SH-SY5Y (cell line): Measurements from ENCODE around the gene MMP25.

Source experiments
- GATA2 ChIP-seq: IDR thresholded peaks from 2 replicates; pipeline ENCODE4 v1.6.1; 2011; ENCODE audit warnings: mild to moderate bottlenecking, low read depth, low read length
- GATA3 ChIP-seq: IDR thresholded peaks from 2 replicates; pipeline ENCODE4 v1.6.1; 2011; ENCODE audit warnings: low read depth, mild to moderate bottlenecking, low read length, moderate library complexity

MMP25 gene

DNA sequence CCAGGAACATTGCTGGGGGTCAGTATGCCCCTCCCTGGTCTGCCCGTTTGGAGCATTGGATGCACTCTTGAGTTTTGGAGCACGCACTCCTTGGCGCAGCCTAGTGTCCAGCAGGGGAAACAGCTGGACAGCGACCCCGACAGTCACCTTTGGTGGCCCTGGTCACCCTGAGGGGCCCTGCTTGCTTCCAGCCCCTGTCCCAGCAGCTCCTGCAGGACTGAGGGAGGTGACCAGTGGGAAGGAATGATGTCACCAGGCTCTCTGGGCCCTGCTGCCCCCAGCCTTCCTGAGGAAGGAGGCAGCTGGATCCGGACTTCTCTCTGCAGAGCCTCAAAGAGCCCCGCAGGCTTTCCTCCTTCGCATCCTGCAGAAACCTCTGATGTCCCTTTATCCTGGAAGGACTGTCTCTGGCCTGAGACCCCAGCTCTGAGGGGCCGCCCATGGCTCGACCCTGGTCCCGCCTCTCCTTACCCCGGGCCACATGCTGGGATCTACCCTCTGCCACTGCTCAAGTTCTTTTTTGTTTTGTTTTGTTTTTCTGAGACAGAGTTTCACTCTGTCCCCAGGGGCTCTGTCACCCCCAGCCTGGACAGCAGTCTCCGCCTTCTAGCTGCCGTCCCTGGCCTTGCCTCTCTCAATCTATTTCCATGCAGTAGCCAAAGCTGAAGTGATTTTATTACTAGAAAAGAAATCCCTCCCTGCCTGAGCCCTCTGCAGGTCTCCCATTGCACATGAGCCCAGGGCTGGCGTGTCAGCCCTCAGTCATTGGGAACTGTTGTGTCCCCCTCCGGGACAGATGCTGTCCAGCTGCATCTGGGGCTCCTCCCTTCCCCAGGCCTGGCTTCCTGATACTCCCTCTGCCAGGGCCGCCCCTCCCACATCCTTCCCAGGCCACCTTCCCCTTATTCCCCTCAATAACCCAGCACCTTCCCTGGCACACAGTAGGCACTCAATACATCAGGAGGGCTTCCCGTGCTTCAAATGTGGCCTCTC lies 41.2 kb downstream of the MMP25 start:
- TF ChIP-seq GATA2 = no peak
- no peak for TF ChIP-seq GATA3

GRCh38 chr16:3088450-3088849 lies 42.1 kb downstream of the MMP25 start:
- TF ChIP-seq GATA2 = no peak
- no peak for TF ChIP-seq GATA3

- TF ChIP-seq GATA2 (no peak), GATA3 (no peak)
These were observed 42.8 kb downstream of the MMP25 start for GRCh38 chr16:3088925-3089716.

DNA sequence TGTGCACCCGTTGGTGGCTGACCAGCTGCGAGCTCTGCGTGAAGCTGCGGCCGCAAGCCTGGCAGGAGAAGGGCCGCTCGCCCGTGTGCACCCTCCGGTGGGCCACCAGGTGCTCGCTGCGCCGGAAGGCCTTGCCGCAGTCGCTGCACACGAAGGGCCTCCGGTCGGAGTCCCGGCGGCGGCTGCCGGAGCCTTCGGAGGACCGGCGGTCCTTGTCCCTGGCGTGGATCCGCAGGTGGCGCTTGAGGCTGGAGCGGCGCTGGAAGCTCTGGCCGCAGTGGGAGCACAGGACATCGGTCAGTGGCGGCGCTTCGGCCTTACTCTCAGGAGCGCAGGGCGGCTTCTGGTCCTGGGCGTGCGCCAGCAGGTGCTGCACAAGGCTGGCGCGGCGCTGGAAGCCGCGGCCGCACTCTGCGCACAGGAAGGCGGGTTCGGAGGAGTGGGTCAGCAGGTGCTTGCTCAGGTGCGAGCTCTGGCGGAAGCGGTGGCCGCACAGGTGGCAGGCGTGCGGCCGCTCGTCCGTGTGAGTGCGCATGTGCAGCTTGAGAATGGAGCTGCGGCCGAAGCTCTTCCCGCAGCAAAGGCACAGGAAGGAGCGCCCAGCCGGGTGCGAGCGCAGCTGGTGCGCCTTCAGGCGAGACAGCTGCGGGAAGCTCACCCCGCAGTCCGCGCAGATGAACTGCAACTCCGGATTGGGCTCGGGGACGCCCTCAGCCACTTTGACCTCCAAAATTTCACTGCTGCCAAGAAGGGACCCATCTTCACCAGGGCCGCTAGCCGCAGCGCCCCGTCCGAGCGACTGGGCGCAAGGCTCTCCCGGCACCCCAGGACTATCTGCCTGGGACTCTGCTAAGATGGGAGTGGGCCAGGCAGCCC lies 43.6 kb downstream of the MMP25 start:
- no peak for TF ChIP-seq GATA3
- TF ChIP-seq GATA2 = no peak

DNA sequence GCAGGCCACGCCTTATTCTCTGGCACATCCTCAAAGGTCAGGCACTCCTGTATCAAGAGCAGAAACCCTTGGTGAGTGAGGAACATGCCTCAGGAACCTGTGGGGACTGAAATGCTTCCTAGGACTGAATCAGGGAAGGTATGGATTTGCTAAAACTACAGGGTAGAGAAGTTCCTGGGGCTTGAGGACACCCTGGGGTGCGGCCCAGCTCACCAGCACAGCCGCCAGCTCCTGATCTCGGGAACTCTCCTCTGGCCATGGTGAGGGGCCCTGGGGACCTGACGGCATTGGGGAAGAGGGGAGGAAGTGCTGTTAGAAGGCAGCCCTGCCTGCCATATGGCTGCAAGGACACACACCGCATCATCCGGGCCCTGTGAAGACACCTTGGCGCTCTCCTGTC lies 45.2 kb downstream of the MMP25 start:
- TF ChIP-seq GATA3 = no peak
- TF ChIP-seq GATA2 = no peak

- no peak for TF ChIP-seq GATA2
- TF ChIP-seq GATA3 = no peak
These were observed 46.2 kb downstream of the MMP25 start for GRCh38 chr16:3092501-3092941.

- TF ChIP-seq GATA3 (no peak), GATA2 (no peak)
These were observed 48.1 kb downstream of the MMP25 start for GRCh38 chr16:3094289-3095027.

- no peak for TF ChIP-seq GATA3
- TF ChIP-seq GATA2 = no peak
These were observed 49.5 kb downstream of the MMP25 start for GRCh38 chr16:3095869-3096268.

DNA sequence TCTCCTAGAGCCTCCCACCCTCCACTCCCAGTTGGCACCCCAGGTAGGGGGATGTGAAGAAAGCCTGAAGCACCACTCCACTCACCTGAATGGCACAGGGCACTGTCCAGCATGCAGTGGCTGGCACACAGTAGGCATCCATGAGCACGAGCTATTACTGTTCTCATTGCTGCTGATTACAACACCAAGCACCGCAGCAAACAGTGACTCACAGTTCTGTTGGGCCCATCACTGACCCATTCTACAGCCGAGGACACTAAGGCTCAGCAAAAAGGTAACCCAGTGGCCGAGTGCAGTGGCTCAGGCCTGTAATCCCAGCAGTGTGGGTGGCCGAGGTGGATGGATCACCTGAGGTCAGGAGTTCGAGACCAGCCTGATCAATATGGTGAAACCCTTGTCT lies 50.0 kb downstream of the MMP25 start:
- TF ChIP-seq GATA3 (no peak), GATA2 (no peak)

DNA sequence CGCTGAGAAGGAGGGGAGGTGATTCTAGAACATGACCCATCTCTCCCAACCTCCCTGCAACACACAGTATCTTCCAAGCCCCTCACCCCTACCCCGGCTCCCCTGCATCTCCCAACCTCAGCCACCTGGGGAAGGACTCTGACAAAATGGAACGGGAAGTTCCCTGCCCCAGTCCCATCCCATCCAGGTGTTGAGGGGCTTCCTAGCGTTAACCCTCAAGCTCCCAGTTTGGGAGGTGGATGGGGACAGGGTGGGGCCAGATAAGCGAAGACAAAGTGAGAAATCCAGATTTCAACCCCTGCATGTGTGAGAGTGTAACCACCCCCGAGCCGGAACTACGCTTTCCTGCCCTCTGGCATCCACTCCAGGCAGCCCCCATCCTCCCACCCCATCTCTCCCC lies 50.9 kb downstream of the MMP25 start:
- TF ChIP-seq GATA3 = no peak
- no peak for TF ChIP-seq GATA2

- TF ChIP-seq GATA3 (no peak), GATA2 (no peak)
These were observed 52.4 kb downstream of the MMP25 start, which contains the start of gene ZSCAN10 for GRCh38 chr16:3098459-3099394. ZSCAN10 (minus strand) TSS chr16:3099294; CDS start chr16:3092937, 6,357 bp downstream.

DNA sequence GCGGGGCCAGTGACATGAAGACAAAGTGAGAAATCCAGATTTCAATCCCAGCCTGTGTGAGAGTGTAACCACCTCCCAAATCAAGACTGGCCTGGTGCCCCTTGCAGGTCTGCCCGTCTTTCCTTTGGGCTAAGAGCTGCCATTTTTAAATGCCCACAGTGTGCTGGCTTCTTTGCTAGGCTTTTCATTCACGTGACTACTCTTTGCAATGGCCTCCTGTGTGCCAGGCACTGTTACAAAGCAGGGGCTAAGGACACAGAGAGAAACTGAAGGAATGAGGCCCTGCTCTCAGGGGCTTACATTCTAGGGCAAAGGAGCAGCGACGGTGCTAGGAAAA lies 53.0 kb downstream of the MMP25 start:
- TF ChIP-seq GATA2 (no peak), GATA3 (no peak)
